Measurements from ENCODE around the gene INSYN2A.

Gene INSYN2A

GRCh38 chr10:127196282-127197153 lies at the start of gene INSYN2A:
TSS of gene INSYN2A (minus strand) at chr10:127196591. CDS start at chr10:127176395, 20,196 bp downstream.
- no peak for DNase-seq (ENCODE audit: low read depth in 2 of 3, low spot score in 2 of 3)

GRCh38 chr10:127245456-127245855 lies 49.1 kb upstream of the INSYN2A start:
- DNase-seq (ENCODE audit: low read depth in 2 of 3, low spot score in 2 of 3): no peak

GRCh38 chr10:127243490-127244272 lies 47.3 kb upstream of the INSYN2A start:
- no peak for DNase-seq (ENCODE audit: low read depth in 2 of 3, low spot score in 2 of 3)

GRCh38 chr10:127242914-127243313 lies 46.5 kb upstream of the INSYN2A start:
- DNase-seq (ENCODE audit: low read depth in 2 of 3, low spot score in 2 of 3): no peak

- no peak for DNase-seq (ENCODE audit: low read depth in 2 of 3, low spot score in 2 of 3)
Measured at GRCh38 chr10:127236266-127236665, 39.9 kb upstream of the INSYN2A start.

GRCh38 chr10:127234306-127234800 lies 38.0 kb upstream of the INSYN2A start:
- no peak for DNase-seq (ENCODE audit: low read depth in 2 of 3, low spot score in 2 of 3)

- DNase-seq (ENCODE audit: low read depth in 2 of 3, low spot score in 2 of 3): no peak
Measured at GRCh38 chr10:127228195-127228787, 31.9 kb upstream of the INSYN2A start.

GRCh38 chr10:127227663-127228062 lies 31.3 kb upstream of the INSYN2A start:
- DNase-seq (ENCODE audit: low read depth in 2 of 3, low spot score in 2 of 3): no peak

GRCh38 chr10:127227027-127227426 lies 30.6 kb upstream of the INSYN2A start:
- DNase-seq (ENCODE audit: low read depth in 2 of 3, low spot score in 2 of 3): no peak

GRCh38 chr10:127221281-127221680 lies 24.9 kb upstream of the INSYN2A start:
- no peak for DNase-seq (ENCODE audit: low read depth in 2 of 3, low spot score in 2 of 3)

GRCh38 chr10:127218658-127219057 lies 22.3 kb upstream of the INSYN2A start:
- DNase-seq (ENCODE audit: low read depth in 2 of 3, low spot score in 2 of 3): no peak

- no peak for DNase-seq (ENCODE audit: low read depth in 2 of 3, low spot score in 2 of 3)
Measured at GRCh38 chr10:127216786-127217185, 20.4 kb upstream of the INSYN2A start.

GRCh38 chr10:127216274-127216673 lies 19.9 kb upstream of the INSYN2A start:
- DNase-seq (ENCODE audit: low read depth in 2 of 3, low spot score in 2 of 3): no peak

- DNase-seq (ENCODE audit: low read depth in 2 of 3, low spot score in 2 of 3): no peak
Measured at GRCh38 chr10:127215866-127216265, 19.5 kb upstream of the INSYN2A start.

GRCh38 chr10:127210936-127211466 lies 14.6 kb upstream of the INSYN2A start:
- DNase-seq (ENCODE audit: low read depth in 2 of 3, low spot score in 2 of 3): no peak

- DNase-seq (ENCODE audit: low read depth in 2 of 3, low spot score in 2 of 3): no peak
Measured at GRCh38 chr10:127207081-127207480, 10.7 kb upstream of the INSYN2A start.

- DNase-seq (ENCODE audit: low read depth in 2 of 3, low spot score in 2 of 3): no peak
Measured at GRCh38 chr10:127203067-127203466, 6.7 kb upstream of the INSYN2A start.

GRCh38 chr10:127200646-127201045 lies 4.3 kb upstream of the INSYN2A start:
- DNase-seq (ENCODE audit: low read depth in 2 of 3, low spot score in 2 of 3): no peak

- DNase-seq (ENCODE audit: low read depth in 2 of 3, low spot score in 2 of 3): no peak
Measured at GRCh38 chr10:127198721-127199120, 2.3 kb upstream of the INSYN2A start.

GRCh38 chr10:127198307-127198706 lies 1.9 kb upstream of the INSYN2A start:
- no peak for DNase-seq (ENCODE audit: low read depth in 2 of 3, low spot score in 2 of 3)

- DNase-seq (ENCODE audit: low read depth in 2 of 3, low spot score in 2 of 3): no peak
Measured at GRCh38 chr10:127197154-127197432, 702 bp upstream of the INSYN2A start.
